Muscle of back (tissue), 11 donors: ENCODE measurements around the gene MYLK4. TPM values are rescaled to one million over a fixed set of nuclear protein-coding genes. Genes with fewer than 3 reads are reported as not detected.
A peak's percentile ranks its signal among the peaks of the same experiment; 100 is the strongest.
"Not testable (repeated sequence)": the region's sequence is repeated elsewhere in the genome, so short reads cannot be mapped to it uniquely, and the experiment has no call there.

Experiments used
- DNase-seq, 3 donors: peaks; one replicate each; pipeline versions ENCODE4 v3.0.0 to v3.0.0-alpha.2; 2013
- polyA plus RNA-seq, 10 donors: library from polyadenylated mRNA; unstranded; fragments of 120-200 nt; gene quantifications; one replicate each; pipeline ENCODE4 v1.2.1, GENCODE V29; 2013; ENCODE audit not compliant: insufficient read length in 10 of 10

Gene MYLK4
- polyA plus RNA-seq, 10 donors, result 5.0 to 11.7 (median 6.9) TPM

- no peak for DNase-seq
Measured at GRCh38 chr6:2780102-2780737, 29.5 kb upstream of the MYLK4 start.

DNA sequence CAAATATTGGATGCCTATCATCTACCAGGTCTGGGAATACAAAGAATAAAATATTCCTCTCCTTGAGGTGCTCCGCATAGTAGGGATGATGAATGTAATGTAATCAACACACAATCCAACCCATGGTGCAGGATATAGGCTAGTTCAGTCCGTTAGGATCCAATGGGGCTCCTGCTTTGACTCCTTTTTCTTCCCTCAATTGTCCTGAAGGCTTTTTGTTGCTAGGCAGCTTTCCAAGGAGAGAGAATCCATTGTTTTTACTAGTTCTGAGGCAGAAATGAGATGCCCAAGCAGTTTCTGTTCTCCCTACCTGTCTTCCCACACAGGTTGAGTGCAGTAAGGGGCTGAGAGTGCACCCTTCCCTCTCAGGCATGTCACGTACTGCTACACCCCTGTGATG lies 26.5 kb upstream of the MYLK4 start:
- no peak for DNase-seq

DNA sequence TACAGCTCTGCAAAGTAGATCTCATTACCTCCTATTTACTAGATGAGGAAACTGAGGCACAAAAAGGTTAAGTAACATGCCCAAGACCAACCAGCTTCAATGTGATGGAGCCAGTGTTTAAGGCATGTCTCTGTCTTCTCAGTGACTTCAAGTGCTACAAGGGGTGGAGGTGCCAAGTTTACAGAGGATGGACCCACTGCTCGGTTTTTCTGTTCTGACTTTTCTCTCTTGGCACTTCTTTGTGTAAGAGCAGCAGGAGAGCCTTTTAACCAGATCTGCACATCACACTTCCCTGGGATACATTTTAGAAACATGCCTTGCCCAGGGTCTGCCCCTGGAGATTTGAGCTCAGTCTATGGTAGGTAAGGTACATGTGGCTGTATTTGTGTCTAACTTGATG lies 24.3 kb upstream of the MYLK4 start:
- no peak for DNase-seq

GRCh38 chr6:2773449-2773848 lies 22.7 kb upstream of the MYLK4 start:
- no peak for DNase-seq

DNA sequence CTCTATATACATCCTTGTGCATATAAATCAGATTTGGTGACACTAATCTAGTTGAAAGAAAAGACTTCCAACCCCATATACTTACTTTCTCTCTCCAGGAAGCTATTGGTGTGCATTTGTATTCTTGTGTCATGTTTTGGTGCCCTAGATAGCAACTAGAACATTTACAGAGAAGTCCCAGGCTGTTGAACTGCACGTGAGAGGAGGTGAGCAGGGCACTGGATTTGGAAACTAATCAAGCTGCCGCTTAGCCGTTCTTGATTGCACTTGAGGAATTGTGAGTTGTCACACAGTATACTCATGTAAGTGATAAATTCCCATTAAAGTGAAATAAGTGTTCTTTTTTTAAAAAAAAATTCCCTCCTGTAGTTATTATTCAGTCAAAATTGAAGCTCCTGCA lies 22.1 kb upstream of the MYLK4 start:
- DNase-seq, result no peak

GRCh38 chr6:2771079-2771478 lies 20.4 kb upstream of the MYLK4 start:
- no peak for DNase-seq

DNA sequence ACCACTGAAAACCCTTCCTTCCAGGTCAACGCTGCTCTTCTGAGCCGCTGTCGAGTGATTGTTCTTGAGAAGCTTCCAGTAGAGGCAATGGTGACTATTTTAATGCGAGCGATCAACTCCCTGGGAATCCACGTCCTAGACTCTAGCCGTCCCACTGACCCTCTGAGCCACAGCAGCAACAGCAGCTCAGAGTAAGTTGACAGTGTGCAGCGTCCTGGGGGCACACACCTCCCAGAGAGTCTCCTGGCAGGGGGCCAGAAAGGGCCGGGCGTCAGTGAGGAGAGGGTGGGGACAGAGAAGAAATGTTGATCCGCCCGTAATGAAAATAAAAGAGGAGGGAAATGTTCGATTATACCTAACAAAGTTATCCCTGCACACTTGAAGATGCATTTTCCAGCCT lies 19.4 kb upstream of the MYLK4 start:
- no peak for DNase-seq

DNA sequence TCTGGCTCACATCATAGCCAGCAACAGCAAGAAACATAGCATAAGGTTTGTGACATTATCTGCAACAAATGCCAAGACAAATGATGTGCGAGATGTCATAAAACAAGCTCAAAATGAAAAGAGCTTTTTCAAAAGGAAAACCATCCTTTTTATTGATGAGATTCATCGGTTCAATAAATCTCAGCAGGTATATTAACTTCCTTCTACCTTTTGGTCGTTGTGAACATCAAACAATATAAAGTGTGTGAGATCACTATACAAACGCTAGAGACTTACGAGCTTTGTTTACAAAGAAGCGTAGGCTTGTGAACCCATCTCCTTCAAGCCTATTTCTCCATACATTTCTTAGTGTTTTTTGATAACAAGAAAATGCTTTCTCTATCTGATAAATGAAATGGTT lies 18.0 kb upstream of the MYLK4 start:
- no peak for DNase-seq

DNA sequence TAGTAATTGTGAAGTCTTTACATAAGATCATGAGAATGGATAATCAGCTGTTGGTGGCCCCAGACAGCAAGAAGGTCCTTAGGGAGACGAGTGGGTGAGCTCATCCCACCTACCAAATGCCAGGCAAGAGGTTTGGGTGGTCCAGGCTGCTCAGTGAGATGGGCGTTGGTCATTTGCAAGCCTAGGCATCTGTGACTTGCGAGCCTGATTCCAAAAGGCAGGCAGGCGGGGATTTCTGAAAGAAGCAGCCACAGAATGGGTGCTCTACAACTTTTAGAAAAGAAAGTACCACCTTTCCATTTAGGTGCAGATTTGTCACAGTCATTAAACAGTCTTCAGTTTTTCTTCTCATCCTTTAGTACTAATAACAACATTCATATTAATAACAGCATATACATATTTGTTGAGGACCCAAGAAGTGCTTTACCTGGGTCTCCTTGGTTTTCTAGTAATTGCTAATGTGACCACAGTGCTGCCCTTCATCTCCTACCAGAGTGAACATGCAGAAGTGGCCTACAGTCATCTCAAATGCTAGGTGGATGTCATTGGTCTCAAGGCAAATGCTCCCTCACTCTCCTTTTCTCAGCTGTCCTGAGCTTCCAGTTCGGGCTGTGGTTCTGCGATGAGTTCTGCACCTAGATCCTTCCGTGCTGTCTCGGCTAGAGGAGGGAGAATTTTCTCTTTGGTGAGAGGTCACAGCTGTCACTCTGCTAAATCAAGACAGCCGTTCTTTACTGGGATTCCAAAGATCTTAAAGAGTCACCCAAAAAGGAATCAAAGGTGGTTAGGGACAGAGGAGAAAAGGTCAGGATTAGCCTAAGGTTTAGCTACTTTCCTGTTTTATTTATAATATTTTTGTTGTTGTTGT lies 17.2 kb upstream of the MYLK4 start:
- DNase-seq, result no peak

DNA sequence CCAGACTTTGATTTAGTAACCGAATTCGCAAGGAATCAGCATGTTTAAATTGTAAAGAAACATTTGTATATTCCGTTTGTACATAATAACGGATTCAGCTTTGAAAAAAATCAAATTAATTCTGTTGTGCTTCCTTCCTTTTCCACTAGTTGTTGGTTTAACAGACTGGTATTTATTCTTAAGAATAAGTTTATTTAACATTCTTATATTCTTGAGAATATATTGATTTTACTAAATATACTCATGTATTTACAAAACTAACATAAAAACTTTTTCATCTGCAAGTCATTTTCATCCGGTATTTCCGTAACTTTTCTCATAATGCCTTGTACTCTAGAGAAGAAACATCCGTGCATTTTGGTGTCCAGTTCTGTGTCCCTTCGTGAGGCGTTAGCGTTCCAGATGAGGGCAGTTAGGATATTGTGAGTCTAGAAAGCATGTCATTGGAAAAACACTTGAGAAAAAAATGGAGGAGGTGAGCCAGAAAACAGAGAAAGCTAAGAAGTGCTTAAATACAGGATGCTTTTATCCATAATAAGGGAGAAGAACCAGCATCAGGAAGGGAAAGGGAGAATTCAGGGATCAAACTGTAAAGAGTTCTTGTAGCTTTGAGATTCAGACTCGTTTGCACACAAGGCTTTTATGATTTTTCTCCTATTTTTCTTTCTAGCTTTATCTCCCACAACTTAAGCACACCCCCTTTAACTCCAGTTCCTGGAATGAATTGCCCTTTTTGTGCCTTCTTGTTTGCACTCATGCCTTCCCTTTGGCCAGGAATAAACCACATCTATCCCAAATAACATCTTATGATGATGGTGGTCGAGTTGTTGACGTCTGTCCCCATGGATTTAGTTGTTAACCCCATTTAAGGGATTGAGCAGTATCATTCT lies 16.3 kb upstream of the MYLK4 start:
- peak in 1 of 3 donors; percentile 53 for DNase-seq

- peak in 2 of 3 donors; percentile 71 to 78 for DNase-seq
Measured at GRCh38 chr6:2765896-2766766, 15.4 kb upstream of the MYLK4 start.

- peak; percentile 99 to 100 (median 100) for DNase-seq
Measured at GRCh38 chr6:2765166-2765895, 14.6 kb upstream of the MYLK4 start, which contains the start of gene WRNIP1. Gene WRNIP1 (plus strand): TSS chr6:2765393. CDS start chr6:2765623, 230 bp downstream.

GRCh38 chr6:2764610-2765165 lies 14.0 kb upstream of the MYLK4 start:
- peak; percentile 52 to 85 (median 75) for DNase-seq

- DNase-seq, result no peak
Measured at GRCh38 chr6:2763876-2764540, 13.3 kb upstream of the MYLK4 start.

- DNase-seq, result peak in 1 of 3 donors; percentile 21
Measured at GRCh38 chr6:2763345-2763841, 12.7 kb upstream of the MYLK4 start.

GRCh38 chr6:2762868-2763267 lies 12.1 kb upstream of the MYLK4 start:
- not testable (repeated sequence) for DNase-seq

- no peak for DNase-seq
Measured at GRCh38 chr6:2760882-2761842, 10.4 kb upstream of the MYLK4 start.

- DNase-seq, result no peak
Measured at GRCh38 chr6:2758980-2759379, 8.3 kb upstream of the MYLK4 start.
